HG02938 (cell line): Measurements from ENCODE around the gene PANX2.
"Not testable (repeated sequence)": the region's sequence is repeated elsewhere in the genome, so short reads cannot be mapped to it uniquely, and the experiment has no call there.

ENCODE experiments used
- ATAC-seq: cut with Tn5 transposase; IDR thresholded peaks from one replicate; pipeline ENCODE4 v1.9.1; 2021; ENCODE audit warnings: mild to moderate bottlenecking, moderate library complexity; ENCODE audit not compliant: unreplicated experiment

PANX2 gene

GRCh38 chr22:50146439-50147238, 23.9 kb upstream of the PANX2 start:
- no peak for ATAC-seq

GRCh38 chr22:50147258-50148165, 23.0 kb upstream of the PANX2 start:
- ATAC-seq: not testable (repeated sequence)

GRCh38 chr22:50148166-50148500, 22.4 kb upstream of the PANX2 start:
- no peak for ATAC-seq

GRCh38 chr22:50148991-50149721, 21.4 kb upstream of the PANX2 start:
- no peak for ATAC-seq

GRCh38 chr22:50150161-50151129, 20.1 kb upstream of the PANX2 start:
- no peak for ATAC-seq

GRCh38 chr22:50151571-50152537, 18.7 kb upstream of the PANX2 start:
- ATAC-seq: no peak

- no peak for ATAC-seq
Measured at GRCh38 chr22:50153056-50153755, 17.3 kb upstream of the PANX2 start.

- ATAC-seq: no peak
Measured at GRCh38 chr22:50153756-50154140, 16.8 kb upstream of the PANX2 start.

GRCh38 chr22:50157709-50158375, 12.7 kb upstream of the PANX2 start:
- no peak for ATAC-seq

- ATAC-seq: no peak
Measured at GRCh38 chr22:50160947-50161346, 9.6 kb upstream of the PANX2 start.

GRCh38 chr22:50161508-50162390, 8.8 kb upstream of the PANX2 start:
- no peak for ATAC-seq

GRCh38 chr22:50162391-50162956, 8.1 kb upstream of the PANX2 start:
- ATAC-seq: no peak

- ATAC-seq: no peak
Measured at GRCh38 chr22:50165436-50166123, 5.0 kb upstream of the PANX2 start.

- no peak for ATAC-seq
Measured at GRCh38 chr22:50167689-50168489, 2.6 kb upstream of the PANX2 start.

- not testable (repeated sequence) for ATAC-seq
Measured at GRCh38 chr22:50168490-50169180, 1.9 kb upstream of the PANX2 start.
